ENCODE data around the gene SOHLH2. TPM values are rescaled to one million over a fixed set of nuclear protein-coding genes. Genes with fewer than 3 reads are reported as not detected.
A peak's percentile ranks its signal among the peaks of the same experiment; 100 is the strongest.

Gene SOHLH2
- polyA plus RNA-seq, 1 experiment, result 0.05 TPM

DNA sequence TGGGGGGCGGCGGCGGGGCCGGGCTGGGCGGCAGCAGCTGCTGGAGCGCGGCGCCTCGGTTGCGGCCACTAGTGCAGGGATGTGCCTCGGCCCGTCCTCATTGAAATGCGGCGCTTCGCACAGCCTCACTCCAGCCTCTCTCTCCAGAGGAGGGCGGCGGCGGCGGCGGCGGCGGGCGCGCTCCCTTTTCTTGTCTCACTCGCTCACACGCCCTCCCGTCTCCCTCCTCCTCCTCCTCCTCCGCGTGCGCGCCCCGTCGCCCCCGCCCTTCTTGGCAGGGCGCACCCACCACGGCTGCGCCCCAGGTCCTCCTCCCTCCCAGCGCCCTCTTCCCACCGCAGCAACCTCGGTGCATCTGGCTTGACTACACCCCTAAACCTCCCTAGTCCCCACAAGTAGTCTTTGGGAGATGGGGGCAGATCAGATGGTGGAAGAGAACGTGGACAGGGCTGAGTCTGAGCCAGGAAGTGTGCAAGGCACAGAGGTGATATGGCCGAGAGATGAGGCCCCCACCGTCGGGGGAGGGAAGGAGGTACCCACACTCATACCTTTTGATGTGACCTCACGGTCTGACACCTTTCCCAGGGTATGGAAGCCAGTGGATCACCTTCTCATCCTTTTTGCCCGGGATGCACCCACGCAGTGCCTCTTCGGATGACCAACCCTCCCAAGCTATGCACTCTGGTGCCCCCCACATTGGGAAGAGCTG is 83.0 kb downstream of the SOHLH2 start, which contains the start of gene DCLK1:
Gene DCLK1, minus strand, starts transcription at position 161 of the 709 bp plus-strand sequence.
- ChIA-PET POLR2A (no interaction called here), CTCF (no interaction called here)
- H3K4me3 ChIP-seq (ENCODE audit: low read depth, low read length), result peak within 1 kb of the TSS; percentile 39
- DNase-seq (ENCODE audit: low read depth), result no peak
- no peaks in the 10 kb centered on the region for H3K36me3 ChIP-seq (ENCODE audit: control insufficient read depth, insufficient read depth, low read length)
- peaks cover 8% of the 10 kb centered on the region for H3K27me3 ChIP-seq (ENCODE audit: control insufficient read depth, insufficient read depth, low read length)
- TF ChIP-seq CTCF (IDR thresholded peaks at IDR 0.05; ENCODE audit: insufficient read depth, low read depth, low read length), result no peak

- DNase-seq (ENCODE audit: low read depth), result no peak
- peaks cover 8% of the 10 kb centered on the region for H3K27me3 ChIP-seq (ENCODE audit: control insufficient read depth, insufficient read depth, low read length)
- ChIA-PET CTCF (no interaction called here), POLR2A (no interaction called here)
- no peaks in the 10 kb centered on the region for H3K36me3 ChIP-seq (ENCODE audit: control insufficient read depth, insufficient read depth, low read length)
- no peak for TF ChIP-seq CTCF (IDR thresholded peaks at IDR 0.05; ENCODE audit: insufficient read depth, low read depth, low read length)
- H3K4me3 ChIP-seq (ENCODE audit: low read depth, low read length), result peak overlapping the region; percentile 39
Measured at GRCh38 chr13:36130552-36131221, 83.7 kb downstream of the SOHLH2 start.

DNA sequence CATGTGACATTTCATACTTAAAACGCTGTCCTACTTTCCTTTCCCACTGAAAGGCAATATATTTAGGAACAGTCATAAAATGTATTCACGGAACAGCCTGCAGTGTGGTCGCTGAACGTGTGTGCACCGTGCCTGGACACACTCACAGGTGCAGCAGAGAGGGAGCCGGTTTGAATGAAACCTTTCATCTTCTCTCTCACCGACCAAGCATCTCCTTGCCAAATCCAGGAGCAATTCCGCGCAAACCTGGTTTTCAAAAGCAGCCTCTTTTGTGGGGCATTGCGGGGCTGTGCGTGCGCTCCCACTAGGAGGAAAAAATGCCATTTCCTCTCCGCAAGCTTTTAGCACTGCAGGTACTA is 84.2 kb downstream of the SOHLH2 start:
- POLR2A ChIA-PET, result no interaction called here
- no peaks in the 10 kb centered on the region for H3K36me3 ChIP-seq (ENCODE audit: control insufficient read depth, insufficient read depth, low read length)
- peaks cover 8% of the 10 kb centered on the region for H3K27me3 ChIP-seq (ENCODE audit: control insufficient read depth, insufficient read depth, low read length)
- peak overlapping the region; percentile 39 for H3K4me3 ChIP-seq (ENCODE audit: low read depth, low read length)
- TF ChIP-seq CTCF (IDR thresholded peaks at IDR 0.05; ENCODE audit: insufficient read depth, low read depth, low read length), result no peak
- CTCF ChIA-PET, result no interaction called here
- no peak for DNase-seq (ENCODE audit: low read depth)

GRCh38 chr13:36129539-36129938 is 84.8 kb downstream of the SOHLH2 start:
- no peak overlapping the region for H3K4me3 ChIP-seq (ENCODE audit: low read depth, low read length)
- CTCF ChIA-PET, result no interaction called here
- no peak for TF ChIP-seq CTCF (IDR thresholded peaks at IDR 0.05; ENCODE audit: insufficient read depth, low read depth, low read length)

GRCh38 chr13:36126491-36126890 is 87.9 kb downstream of the SOHLH2 start:
- H3K4me3 ChIP-seq (ENCODE audit: low read depth, low read length), result no peak overlapping the region
- no peak for TF ChIP-seq CTCF (IDR thresholded peaks at IDR 0.05; ENCODE audit: insufficient read depth, low read depth, low read length)
- no peak for DNase-seq (ENCODE audit: low read depth)
- peaks cover 6% of the 10 kb centered on the region for H3K27me3 ChIP-seq (ENCODE audit: control insufficient read depth, insufficient read depth, low read length)
- ChIA-PET CTCF (no interaction called here), POLR2A (no interaction called here)
- no peaks in the 10 kb centered on the region for H3K36me3 ChIP-seq (ENCODE audit: control insufficient read depth, insufficient read depth, low read length)

More at GRCh38 chr13:36129539-36129938, 84.8 kb downstream of the SOHLH2 start:
- DNase-seq (ENCODE audit: low read depth), result no peak
- H3K27me3 ChIP-seq (ENCODE audit: control insufficient read depth, insufficient read depth, low read length), result peaks cover 8% of the 10 kb centered on the region
- H3K36me3 ChIP-seq (ENCODE audit: control insufficient read depth, insufficient read depth, low read length), result no peaks in the 10 kb centered on the region
- POLR2A ChIA-PET, result no interaction called here
